ENCODE data around the gene ERC2.

The ERC2 gene

DNA sequence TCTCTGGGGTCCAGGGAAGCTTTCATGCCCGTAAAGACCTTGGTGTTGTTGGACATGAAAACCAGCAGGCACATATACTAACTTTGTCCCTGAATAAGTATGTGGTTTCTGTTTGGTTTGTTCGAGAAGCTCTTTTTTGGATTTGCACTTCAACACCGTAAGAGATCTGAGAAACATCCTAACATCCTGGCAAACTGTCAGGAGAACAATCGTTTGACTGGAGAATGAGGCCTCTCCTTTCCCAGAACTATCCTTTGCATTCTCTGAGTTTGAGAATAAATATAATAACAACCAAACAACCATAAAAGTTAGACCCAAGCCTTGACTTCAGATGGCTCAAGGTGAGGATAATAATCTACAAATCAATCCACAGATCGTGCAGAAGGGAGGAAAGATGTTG, 750.8 kb downstream of the ERC2 start:
- DNase-seq (ENCODE audit: low spot score): no peak

- DNase-seq (ENCODE audit: low spot score): no peak
Measured at GRCh38 chr3:55716611-55717225, 751.5 kb downstream of the ERC2 start.

GRCh38 chr3:55716044-55716443, 752.2 kb downstream of the ERC2 start:
- DNase-seq (ENCODE audit: low spot score): no peak

DNA sequence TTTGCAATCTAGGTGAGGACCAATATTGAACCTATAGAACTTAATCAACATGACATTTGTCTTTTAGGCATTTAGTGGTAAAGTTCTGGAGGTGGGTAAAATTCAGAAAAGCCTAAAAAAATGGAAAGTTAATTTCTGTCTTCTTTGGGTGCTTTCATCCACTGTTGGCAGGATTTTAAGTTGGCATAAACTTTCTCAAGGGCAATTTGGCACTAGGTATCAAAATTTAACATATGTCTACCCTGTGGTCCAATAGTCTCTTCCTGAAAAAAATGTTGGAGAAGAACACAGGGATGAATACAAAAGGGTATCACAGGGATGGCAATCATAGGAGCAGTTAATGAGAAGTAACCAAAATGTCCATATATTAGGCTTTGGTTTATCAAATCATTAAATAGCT, 754.2 kb downstream of the ERC2 start:
- no peak for DNase-seq (ENCODE audit: low spot score)

DNA sequence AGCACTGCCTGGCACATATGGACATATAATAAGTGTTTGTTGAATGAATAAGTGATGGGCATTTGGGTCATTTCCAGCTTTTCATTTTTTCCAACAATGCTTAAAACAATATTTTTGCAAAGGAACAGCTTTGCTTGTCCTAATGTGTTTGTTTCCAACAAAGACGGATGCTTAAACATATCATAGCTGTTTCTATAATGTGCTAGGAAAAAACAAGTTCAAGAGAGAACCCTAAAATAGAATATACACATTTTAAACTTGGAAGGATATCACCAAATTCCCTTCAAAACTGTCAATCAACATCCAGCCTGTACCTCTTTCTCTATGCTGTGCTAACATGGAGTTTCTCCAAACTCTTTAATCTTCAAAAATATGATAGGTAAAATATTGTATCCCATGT, 756.6 kb downstream of the ERC2 start:
- no peak for DNase-seq (ENCODE audit: low spot score)

- no peak for DNase-seq (ENCODE audit: low spot score)
Measured at GRCh38 chr3:55709411-55710012, 758.8 kb downstream of the ERC2 start.

DNA sequence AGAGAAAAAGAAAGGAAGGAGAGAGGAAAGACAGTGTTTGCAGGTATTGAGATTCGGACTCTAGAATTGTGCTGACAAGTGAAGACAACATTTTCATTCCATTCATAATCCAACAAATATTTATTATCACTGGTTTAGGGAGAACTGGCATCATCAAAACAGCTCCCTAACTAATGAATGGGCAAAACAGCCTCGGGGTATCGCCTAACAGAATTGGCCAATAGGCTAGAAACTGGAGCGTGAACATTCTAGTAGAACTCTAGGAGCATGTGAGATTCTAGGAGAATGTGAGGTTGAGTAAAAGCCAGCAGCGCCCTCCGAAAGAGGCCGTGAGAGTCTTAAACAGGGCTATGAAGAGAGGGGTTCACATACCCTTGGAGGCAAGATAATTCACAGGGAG, 759.3 kb downstream of the ERC2 start:
- DNase-seq (ENCODE audit: low spot score): no peak

DNA sequence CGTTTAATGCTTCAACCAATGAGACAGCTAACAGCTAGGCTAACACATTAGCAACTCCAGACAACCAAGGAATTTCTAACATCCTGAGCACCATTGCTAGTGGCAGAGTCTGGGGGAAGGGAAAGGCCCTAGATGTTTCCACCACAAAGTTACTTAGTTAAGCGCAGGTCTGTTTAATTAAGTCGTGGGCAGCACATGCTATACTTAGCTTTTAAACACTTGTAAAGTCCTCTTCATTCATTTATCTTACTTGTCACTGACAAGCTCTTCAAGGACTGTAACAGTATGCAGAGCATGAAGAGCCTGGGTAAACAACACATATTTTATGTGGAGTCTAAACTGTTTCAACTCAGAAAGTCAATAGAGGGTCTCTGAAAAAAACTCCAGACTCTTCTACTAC, 760.0 kb downstream of the ERC2 start:
- DNase-seq (ENCODE audit: low spot score): no peak

- DNase-seq (ENCODE audit: low spot score): no peak
Measured at GRCh38 chr3:55704521-55704920, 763.7 kb downstream of the ERC2 start.

GRCh38 chr3:55702822-55703221, 765.4 kb downstream of the ERC2 start:
- DNase-seq (ENCODE audit: low spot score): no peak

- no peak for DNase-seq (ENCODE audit: low spot score)
Measured at GRCh38 chr3:55701997-55702396, 766.3 kb downstream of the ERC2 start.

- no peak for DNase-seq (ENCODE audit: low spot score)
Measured at GRCh38 chr3:55698831-55699230, 769.4 kb downstream of the ERC2 start.

GRCh38 chr3:55697177-55697865, 770.9 kb downstream of the ERC2 start:
- DNase-seq (ENCODE audit: low spot score): no peak

DNA sequence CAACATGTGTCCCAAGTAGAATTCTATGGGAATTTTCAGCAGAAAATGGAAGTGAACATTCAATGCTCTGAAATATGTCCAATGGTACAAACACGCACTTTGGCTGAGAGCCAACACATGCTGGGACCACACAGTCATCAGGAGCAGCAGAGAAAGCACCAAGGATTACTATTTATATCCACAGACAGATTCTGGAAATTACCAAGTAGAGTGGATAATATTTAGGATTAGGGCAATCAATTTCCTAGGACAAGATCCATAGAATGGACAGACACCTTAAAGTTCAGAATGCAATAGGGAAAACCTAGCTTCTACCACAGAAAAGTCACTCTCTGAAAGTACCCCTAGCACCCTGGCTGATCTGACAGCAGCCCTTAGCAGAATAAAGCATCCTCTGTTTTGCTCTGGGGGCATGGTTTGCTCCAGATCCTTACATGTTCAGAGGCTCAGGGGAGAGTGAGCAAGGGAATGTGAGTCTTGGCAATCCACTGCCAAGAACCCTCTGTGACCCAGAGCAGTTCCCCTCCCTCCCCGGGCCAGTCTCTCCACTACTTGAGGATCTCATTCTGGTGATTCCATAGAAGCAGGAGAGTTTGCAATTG, 775.2 kb downstream of the ERC2 start:
- DNase-seq (ENCODE audit: low spot score): peak; percentile 4

GRCh38 chr3:55692295-55692956, 775.8 kb downstream of the ERC2 start:
- DNase-seq (ENCODE audit: low spot score): peak; percentile 3

DNA sequence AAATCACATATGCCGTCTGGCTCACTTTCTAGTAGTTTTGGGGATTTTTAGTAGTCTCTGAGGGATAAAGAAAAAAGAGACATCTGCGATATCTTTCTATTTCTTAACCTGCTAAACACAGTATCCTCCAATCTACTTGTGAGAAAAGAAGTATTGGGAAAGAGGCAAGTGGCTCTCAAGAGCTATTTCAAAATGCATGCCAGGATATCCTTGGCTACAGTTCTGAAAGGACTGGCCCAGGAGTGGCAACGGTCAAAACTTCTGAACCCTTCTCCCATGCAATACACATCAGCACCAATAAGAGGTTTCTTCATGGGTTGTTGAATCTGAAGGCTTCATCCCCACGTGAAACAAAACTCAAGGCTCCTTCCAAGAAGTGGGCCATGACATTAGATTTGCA, 777.1 kb downstream of the ERC2 start:
- no peak for DNase-seq (ENCODE audit: low spot score)

GRCh38 chr3:55690726-55691125, 777.5 kb downstream of the ERC2 start:
- peak; percentile 37 for DNase-seq (ENCODE audit: low spot score)

DNA sequence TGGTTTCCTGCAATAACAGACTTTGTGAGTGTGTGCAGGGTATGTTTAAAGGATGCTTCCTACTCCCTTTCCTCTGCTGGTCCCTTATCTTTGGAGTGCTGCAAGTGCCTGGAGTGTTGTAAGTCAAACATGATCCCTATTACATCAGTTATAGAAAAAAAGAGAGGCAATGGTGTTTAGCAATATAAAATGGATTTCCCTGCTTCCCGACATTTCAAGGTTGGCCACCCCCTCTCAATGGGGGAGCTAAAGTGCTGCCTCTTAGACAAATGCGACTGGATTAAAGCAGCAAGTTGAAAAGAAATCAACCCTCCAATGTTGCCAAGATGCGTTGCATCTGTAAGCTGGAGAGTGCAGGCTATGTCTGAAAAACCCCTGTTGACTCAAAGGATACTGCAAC, 778.1 kb downstream of the ERC2 start:
- DNase-seq (ENCODE audit: low spot score): no peak

DNA sequence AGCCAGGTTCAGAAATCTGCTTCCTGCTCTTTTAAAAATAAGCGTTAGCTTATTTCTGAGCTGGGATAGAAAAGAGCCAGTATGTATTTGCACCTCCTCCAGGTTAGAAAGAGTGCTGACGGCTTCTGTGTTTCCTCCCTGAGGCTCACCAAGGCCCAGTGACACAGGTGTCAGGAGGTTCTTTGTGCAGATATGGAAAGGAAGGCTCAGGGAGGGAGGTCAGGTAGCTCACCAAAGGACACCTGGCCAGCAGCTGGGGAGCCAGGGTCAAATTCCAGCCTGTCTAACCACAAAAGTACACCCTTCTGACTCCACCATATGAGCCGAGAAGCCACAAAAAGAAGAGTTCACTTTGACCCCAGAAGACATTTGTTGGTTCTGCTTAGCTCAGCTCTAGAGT, 780.1 kb downstream of the ERC2 start:
- DNase-seq (ENCODE audit: low spot score): no peak

DNA sequence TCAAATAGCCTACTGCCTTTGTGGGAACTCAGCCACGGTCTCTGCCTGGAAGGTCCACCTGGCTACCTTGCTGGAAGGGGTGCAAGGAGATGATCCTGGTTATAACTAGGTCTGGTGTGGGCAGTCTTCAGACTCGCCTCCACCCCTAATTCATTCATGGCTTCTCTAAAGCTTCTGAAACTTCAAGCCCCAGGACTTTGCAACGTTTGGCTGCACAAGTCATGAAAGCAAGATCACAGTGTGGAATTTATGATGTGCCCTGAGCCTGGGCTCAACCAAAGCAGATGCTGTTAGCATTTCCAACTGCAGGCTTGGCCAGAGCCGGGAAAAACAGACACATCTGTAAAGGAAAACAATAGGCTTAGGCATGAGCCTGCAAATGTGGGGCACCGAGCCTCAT, 780.7 kb downstream of the ERC2 start:
- no peak for DNase-seq (ENCODE audit: low spot score)

DNA sequence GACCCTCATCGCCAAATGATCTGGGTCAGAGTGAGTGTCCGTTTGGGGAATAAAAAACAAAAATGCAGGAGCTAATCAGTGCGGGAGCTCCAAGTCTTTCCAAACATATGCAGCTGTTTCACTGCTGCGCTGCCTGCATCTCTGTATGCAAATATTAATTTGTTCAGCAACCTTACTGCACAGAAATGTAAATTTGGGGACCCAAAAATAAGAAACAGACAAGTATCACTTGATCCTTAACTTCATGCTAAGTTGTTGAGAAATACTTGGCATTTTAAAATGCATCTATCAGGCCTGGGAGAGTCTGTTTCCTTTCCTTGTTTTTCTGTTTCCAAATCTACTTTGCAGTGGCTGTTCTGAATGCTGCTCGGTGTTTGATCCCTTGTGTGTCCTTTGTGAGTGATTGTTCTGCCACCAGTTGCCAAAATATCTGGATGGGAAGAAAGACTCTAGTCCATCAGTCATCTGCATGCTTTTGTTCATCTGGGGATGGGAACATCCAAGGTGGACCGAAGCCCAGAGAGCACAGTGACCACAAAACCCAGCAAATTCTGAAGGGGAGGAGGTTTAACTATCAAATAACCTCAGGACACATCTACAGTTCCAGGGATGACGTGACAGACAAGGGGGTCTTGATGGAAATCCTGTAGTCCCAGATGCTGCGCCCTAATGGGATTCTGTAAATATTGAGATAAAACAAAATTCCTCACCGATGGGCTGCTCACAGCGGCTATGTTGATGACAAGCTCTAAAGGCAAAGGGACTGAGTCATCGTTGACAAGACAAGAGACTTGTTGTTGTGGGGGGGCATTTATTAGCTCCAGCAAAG, 781.6 kb downstream of the ERC2 start:
- DNase-seq (ENCODE audit: low spot score): no peak

Measured in SK-N-DZ (cell line).